Keratinocyte (primary cell): Measurements from ENCODE around the gene TBC1D10B.
"Not testable (repeated sequence)": the region's sequence is repeated elsewhere in the genome, so short reads cannot be mapped to it uniquely, and the experiment has no call there.

Experiments
- EZH2 ChIP-seq: IDR thresholded peaks from one replicate; pipeline ENCODE4 v1.6.1; 2012; ENCODE audit warnings: inconsistent platforms, mild to moderate bottlenecking, low read length, moderate library complexity
- TF ChIP-seq, protein P1 (sequence below), 3 experiments: IDR thresholded peaks in 1 of 3; conservative IDR thresholded peaks in 1 of 3; optimal IDR thresholded peaks in 1 of 3; 2 replicates in 2 of 3; 3 replicates in 1 of 3; pipeline versions ENCODE3 to v1.5.1; 2011; ENCODE audit warnings: low read length in 3 of 3, mild to moderate bottlenecking in 3 of 3, moderate library complexity in 2 of 3, control low read depth in 1 of 3, inconsistent platforms in 1 of 3; ENCODE audit not compliant: insufficient read depth in 2 of 3; ENCODE audit errors: extremely low read depth in 1 of 3

DNA sequence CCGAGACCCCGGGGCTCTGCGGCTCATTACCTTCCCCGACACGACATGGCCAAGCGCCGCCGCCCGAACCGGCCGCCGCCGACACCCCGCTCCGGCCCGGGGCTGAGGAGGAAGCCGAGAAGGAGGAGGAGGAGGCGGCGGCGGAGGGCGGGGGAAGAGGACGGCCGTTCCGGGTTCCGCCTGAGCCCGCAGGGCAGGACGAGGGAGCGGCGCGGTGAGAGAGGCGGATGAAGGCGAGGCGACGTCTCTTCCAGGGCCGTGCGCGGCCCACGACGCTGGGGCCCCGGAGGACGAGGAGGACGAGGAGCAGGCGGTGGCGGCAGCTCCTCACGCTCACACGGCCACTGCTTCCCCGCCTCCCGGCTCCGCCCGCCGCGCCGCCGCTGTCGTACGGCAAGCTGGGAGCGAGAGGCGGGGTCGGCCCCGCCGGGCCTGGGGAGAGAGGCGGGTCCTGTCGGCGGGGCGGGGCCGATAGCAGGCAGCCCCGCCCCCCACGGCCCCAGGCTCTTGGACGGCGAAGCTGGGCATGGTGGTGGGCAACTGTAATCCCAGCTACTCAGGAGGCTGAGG lies 35.2 kb downstream of the TBC1D10B start:
- TF ChIP-seq, protein P1, sequence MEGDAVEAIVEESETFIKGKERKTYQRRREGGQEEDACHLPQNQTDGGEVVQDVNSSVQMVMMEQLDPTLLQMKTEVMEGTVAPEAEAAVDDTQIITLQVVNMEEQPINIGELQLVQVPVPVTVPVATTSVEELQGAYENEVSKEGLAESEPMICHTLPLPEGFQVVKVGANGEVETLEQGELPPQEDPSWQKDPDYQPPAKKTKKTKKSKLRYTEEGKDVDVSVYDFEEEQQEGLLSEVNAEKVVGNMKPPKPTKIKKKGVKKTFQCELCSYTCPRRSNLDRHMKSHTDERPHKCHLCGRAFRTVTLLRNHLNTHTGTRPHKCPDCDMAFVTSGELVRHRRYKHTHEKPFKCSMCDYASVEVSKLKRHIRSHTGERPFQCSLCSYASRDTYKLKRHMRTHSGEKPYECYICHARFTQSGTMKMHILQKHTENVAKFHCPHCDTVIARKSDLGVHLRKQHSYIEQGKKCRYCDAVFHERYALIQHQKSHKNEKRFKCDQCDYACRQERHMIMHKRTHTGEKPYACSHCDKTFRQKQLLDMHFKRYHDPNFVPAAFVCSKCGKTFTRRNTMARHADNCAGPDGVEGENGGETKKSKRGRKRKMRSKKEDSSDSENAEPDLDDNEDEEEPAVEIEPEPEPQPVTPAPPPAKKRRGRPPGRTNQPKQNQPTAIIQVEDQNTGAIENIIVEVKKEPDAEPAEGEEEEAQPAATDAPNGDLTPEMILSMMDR (optimal IDR thresholded peaks at IDR 0.05 in 1 of 3, IDR thresholded peaks at IDR 0.05 in 1 of 3, conservative IDR thresholded peaks at IDR 0.05 in 1 of 3; ENCODE audit: extremely low read depth in 1 of 3, insufficient read depth in 2 of 3, low read length in 3 of 3) = not testable (repeated sequence)
- TF ChIP-seq EZH2 = not testable (repeated sequence)
